Measurements from ENCODE around the gene CLIC5.

DNA sequence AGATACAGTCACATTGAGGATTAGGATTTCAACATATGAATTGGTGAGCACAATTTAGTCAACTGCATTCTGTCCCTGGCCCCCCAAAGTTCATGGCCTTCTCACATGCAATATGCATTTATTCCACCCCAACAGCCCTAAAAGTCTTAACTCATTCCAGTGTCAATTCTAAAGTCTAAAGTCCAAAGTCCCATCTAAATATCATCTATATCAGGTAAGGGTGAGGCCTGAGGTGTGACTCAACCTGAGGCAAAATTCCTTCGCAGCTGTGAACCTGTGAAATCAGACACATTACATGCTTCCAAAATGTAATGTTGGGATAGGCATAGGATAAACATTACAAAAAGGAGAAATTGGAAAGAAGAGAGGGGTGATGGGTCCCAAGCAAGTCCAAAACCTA, 27.8 kb downstream of the CLIC5 start:
- TF ChIP-seq CTCF (IDR thresholded peaks at IDR 0.05) (no peak), POLR2A (IDR thresholded peaks at IDR 0.05) (no peak)
